Measurements from ENCODE around the gene REPS2. TPM values are rescaled to one million over a fixed set of nuclear protein-coding genes. Genes with fewer than 3 reads are reported as not detected.

REPS2 gene
- total and polyA plus RNA-seq, 2 experiments from 2014 or later: 1.2 to 4.4 TPM

GRCh38 chrX:16910376-16910775 lies 36.1 kb upstream of the REPS2 start:
- H3K27me3 ChIP-seq (ENCODE audit: insufficient read depth): no peaks in the 10 kb centered on the region
- H3K4me3 Mint-ChIP-seq: no peak overlapping the region
- no peak overlapping the region for H3K27ac Mint-ChIP-seq
- DNase-seq (ENCODE audit: low spot score) (no peak), ATAC-seq (no peak)
- H3K9me3 Mint-ChIP-seq: no peaks in the 10 kb centered on the region
- H3K4me1 Mint-ChIP-seq: no peaks in the 10 kb centered on the region
- no peak overlapping the region for H3K4me2 ChIP-seq
- H3K27ac ChIP-seq (ENCODE audit: low read depth): no peak overlapping the region
- no peaks in the 10 kb centered on the region for H3K4me1 ChIP-seq (ENCODE audit: insufficient read depth)
- H3K4me3 ChIP-seq: no peak overlapping the region
- no peaks in the 10 kb centered on the region for H3F3A ChIP-seq (replicated peaks; ENCODE audit: low read depth)
- TF ChIP-seq, protein P1, sequence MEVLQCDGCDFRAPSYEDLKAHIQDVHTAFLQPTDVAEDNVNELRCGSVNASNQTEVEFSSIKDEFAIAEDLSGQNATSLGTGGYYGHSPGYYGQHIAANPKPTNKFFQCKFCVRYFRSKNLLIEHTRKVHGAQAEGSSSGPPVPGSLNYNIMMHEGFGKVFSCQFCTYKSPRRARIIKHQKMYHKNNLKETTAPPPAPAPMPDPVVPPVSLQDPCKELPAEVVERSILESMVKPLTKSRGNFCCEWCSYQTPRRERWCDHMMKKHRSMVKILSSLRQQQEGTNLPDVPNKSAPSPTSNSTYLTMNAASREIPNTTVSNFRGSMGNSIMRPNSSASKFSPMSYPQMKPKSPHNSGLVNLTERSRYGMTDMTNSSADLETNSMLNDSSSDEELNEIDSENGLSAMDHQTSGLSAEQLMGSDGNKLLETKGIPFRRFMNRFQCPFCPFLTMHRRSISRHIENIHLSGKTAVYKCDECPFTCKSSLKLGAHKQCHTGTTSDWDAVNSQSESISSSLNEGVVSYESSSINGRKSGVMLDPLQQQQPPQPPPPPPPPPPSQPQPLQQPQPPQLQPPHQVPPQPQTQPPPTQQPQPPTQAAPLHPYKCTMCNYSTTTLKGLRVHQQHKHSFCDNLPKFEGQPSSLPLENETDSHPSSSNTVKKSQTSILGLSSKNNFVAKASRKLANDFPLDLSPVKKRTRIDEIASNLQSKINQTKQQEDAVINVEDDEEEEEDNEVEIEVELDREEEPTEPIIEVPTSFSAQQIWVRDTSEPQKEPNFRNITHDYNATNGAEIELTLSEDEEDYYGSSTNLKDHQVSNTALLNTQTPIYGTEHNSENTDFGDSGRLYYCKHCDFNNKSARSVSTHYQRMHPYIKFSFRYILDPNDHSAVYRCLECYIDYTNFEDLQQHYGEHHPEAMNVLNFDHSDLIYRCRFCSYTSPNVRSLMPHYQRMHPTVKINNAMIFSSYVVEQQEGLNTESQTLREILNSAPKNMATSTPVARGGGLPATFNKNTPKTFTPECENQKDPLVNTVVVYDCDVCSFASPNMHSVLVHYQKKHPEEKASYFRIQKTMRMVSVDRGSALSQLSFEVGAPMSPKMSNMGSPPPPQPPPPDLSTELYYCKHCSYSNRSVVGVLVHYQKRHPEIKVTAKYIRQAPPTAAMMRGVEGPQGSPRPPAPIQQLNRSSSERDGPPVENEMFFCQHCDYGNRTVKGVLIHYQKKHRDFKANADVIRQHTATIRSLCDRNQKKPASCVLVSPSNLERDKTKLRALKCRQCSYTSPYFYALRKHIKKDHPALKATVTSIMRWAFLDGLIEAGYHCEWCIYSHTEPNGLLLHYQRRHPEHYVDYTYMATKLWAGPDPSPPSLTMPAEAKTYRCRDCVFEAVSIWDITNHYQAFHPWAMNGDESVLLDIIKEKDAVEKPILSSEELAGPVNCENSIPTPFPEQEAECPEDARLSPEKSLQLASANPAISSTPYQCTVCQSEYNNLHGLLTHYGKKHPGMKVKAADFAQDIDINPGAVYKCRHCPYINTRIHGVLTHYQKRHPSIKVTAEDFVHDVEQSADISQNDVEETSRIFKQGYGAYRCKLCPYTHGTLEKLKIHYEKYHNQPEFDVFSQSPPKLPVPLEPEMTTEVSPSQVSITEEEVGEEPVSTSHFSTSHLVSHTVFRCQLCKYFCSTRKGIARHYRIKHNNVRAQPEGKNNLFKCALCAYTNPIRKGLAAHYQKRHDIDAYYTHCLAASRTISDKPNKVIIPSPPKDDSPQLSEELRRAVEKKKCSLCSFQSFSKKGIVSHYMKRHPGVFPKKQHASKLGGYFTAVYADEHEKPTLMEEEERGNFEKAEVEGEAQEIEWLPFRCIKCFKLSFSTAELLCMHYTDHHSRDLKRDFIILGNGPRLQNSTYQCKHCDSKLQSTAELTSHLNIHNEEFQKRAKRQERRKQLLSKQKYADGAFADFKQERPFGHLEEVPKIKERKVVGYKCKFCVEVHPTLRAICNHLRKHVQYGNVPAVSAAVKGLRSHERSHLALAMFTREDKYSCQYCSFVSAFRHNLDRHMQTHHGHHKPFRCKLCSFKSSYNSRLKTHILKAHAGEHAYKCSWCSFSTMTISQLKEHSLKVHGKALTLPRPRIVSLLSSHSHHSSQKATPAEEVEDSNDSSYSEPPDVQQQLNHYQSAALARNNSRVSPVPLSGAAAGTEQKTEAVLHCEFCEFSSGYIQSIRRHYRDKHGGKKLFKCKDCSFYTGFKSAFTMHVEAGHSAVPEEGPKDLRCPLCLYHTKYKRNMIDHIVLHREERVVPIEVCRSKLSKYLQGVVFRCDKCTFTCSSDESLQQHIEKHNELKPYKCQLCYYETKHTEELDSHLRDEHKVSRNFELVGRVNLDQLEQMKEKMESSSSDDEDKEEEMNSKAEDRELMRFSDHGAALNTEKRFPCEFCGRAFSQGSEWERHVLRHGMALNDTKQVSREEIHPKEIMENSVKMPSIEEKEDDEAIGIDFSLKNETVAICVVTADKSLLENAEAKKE (CRISPR knock-in tag; IDR thresholded peaks at IDR 0.05): no peak
- TF ChIP-seq, protein P2, sequence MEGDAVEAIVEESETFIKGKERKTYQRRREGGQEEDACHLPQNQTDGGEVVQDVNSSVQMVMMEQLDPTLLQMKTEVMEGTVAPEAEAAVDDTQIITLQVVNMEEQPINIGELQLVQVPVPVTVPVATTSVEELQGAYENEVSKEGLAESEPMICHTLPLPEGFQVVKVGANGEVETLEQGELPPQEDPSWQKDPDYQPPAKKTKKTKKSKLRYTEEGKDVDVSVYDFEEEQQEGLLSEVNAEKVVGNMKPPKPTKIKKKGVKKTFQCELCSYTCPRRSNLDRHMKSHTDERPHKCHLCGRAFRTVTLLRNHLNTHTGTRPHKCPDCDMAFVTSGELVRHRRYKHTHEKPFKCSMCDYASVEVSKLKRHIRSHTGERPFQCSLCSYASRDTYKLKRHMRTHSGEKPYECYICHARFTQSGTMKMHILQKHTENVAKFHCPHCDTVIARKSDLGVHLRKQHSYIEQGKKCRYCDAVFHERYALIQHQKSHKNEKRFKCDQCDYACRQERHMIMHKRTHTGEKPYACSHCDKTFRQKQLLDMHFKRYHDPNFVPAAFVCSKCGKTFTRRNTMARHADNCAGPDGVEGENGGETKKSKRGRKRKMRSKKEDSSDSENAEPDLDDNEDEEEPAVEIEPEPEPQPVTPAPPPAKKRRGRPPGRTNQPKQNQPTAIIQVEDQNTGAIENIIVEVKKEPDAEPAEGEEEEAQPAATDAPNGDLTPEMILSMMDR (conservative IDR thresholded peaks at IDR 0.05; ENCODE audit: low read depth in 2 of 2): no peak
- TF ChIP-seq ZNF114 (CRISPR knock-in tag; IDR thresholded peaks at IDR 0.05): no peak
- no peak for TF ChIP-seq ZNF331 (CRISPR knock-in tag; IDR thresholded peaks at IDR 0.05; ENCODE audit: low read depth)
- no peak for TF ChIP-seq POLR2AphosphoS5 (IDR thresholded peaks at IDR 0.05; ENCODE audit: low read depth)
- no peaks in the 10 kb centered on the region for H3K79me2 ChIP-seq (replicated peaks; ENCODE audit: insufficient read depth)
- no peaks in the 10 kb centered on the region for H3K36me3 Mint-ChIP-seq (ENCODE audit: low read depth)
- peaks cover 2% of the 10 kb centered on the region for H3K27me3 Mint-ChIP-seq (ENCODE audit: insufficient read depth, low read depth, poor library complexity)
- no peaks in the 10 kb centered on the region for H3K36me3 ChIP-seq (ENCODE audit: insufficient read depth)
- H3K9me2 ChIP-seq (ENCODE audit: insufficient read depth): no peaks in the 10 kb centered on the region
- H4K20me1 ChIP-seq (replicated peaks; ENCODE audit: insufficient read depth): no peaks in the 10 kb centered on the region
- H2AFZ ChIP-seq: no peak overlapping the region

All from GM23338 (cell line).